Glutamatergic neuron (in vitro differentiated cells): ENCODE data around the gene PRMT1. TPM values are rescaled to one million over a fixed set of nuclear protein-coding genes. Genes with fewer than 3 reads are reported as not detected.

Experiments
- DNase-seq: peaks from one replicate; pipeline ENCODE4 v3.0.0; 2022
- H3K27ac Mint-ChIP-seq: one replicate; pipeline ENCODE4 v1.8.0; 2020; ENCODE audit warnings: mild to moderate bottlenecking, mixed read lengths, inconsistent platforms; ENCODE audit not compliant: unreplicated experiment
- H3K27me3 Mint-ChIP-seq: one replicate; pipeline ENCODE4 v1.8.0; 2020; ENCODE audit warnings: mild to moderate bottlenecking, moderate library complexity, mixed read lengths, inconsistent platforms; ENCODE audit not compliant: unreplicated experiment
- H3K36me3 Mint-ChIP-seq: one replicate; pipeline ENCODE4 v1.8.0; 2020; ENCODE audit warnings: mild to moderate bottlenecking, mixed read lengths, inconsistent platforms; ENCODE audit not compliant: unreplicated experiment
- H3K4me1 Mint-ChIP-seq: one replicate; pipeline ENCODE4 v1.8.0; 2020; ENCODE audit warnings: mild to moderate bottlenecking, low read depth, mixed read lengths, inconsistent platforms; ENCODE audit not compliant: unreplicated experiment
- H3K4me3 Mint-ChIP-seq: one replicate; pipeline ENCODE4 v1.8.0; 2020; ENCODE audit warnings: mild to moderate bottlenecking, mixed read lengths, inconsistent platforms; ENCODE audit not compliant: unreplicated experiment
- H3K9me3 Mint-ChIP-seq: one replicate; pipeline ENCODE4 v1.8.0; 2020; ENCODE audit warnings: mild to moderate bottlenecking, moderate library complexity, mixed read lengths, inconsistent platforms; ENCODE audit not compliant: unreplicated experiment
- total RNA-seq: library from RNA; stranded (reverse); fragmentation: NEBNext Ultra II Directional; extraction: Animal tissue kit (Norgen Biotek cat#: 25700); gene quantifications from one replicate; pipeline ENCODE4 v1.2.1, GENCODE V29; 2021; ENCODE audit not compliant: unreplicated experiment
- TF ChIP-seq, protein P1 (sequence below): fragments of 200-600 bp; sonication (generic); IDR thresholded peaks from one replicate; pipeline ENCODE4 v1.5.0; 2021; ENCODE audit not compliant: partially characterized antibody, unreplicated experiment

Gene PRMT1
- total RNA-seq, 1 donor from 2014 or later, result 177 TPM

GRCh38 chr19:49655570-49656455, 21.3 kb upstream of the PRMT1 start:
- no peaks in the 10 kb centered on the region for H3K36me3 Mint-ChIP-seq
- H3K27ac Mint-ChIP-seq, result peak overlapping the region; percentile 55
- no peak for DNase-seq
- peaks cover 5% of the 10 kb centered on the region for H3K27me3 Mint-ChIP-seq
- H3K4me3 Mint-ChIP-seq, result peak overlapping the region; percentile 59
- H3K4me1 Mint-ChIP-seq, result peaks cover 12% of the 10 kb centered on the region
- peaks cover 9% of the 10 kb centered on the region for H3K9me3 Mint-ChIP-seq
- TF ChIP-seq, protein P1, sequence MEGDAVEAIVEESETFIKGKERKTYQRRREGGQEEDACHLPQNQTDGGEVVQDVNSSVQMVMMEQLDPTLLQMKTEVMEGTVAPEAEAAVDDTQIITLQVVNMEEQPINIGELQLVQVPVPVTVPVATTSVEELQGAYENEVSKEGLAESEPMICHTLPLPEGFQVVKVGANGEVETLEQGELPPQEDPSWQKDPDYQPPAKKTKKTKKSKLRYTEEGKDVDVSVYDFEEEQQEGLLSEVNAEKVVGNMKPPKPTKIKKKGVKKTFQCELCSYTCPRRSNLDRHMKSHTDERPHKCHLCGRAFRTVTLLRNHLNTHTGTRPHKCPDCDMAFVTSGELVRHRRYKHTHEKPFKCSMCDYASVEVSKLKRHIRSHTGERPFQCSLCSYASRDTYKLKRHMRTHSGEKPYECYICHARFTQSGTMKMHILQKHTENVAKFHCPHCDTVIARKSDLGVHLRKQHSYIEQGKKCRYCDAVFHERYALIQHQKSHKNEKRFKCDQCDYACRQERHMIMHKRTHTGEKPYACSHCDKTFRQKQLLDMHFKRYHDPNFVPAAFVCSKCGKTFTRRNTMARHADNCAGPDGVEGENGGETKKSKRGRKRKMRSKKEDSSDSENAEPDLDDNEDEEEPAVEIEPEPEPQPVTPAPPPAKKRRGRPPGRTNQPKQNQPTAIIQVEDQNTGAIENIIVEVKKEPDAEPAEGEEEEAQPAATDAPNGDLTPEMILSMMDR, result no peak

DNA sequence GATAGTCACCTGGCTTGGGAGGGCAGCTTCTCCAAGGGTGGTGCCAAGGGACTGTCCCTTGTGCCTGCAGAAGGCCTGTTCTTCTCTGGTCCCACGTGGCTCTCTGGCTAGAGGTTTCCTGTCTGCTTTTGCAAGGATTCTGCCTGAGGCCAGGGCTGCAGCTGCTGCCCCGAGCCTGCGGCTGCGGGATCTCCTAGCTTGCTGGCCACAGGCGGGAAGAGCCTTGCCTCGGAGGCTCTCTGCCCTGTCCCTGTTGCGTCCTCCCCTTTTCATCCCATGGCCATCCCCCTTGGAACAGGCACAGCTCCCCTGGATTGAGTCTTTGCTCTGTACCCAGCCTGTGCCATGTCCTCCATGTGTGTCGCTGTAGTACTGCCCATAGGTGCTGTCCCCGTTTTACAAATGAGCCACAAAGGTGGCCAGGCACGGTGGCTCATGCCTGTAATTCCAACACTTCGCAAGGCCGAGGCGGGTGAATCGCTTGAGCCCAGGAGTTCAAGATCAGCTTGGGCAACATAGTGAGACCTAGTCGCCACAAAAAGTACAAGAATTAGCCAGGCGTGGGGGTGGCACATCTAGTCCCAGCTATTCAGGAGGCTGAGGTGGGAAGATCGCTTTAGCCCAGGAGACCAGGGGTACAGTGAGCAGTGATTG, 20.5 kb upstream of the PRMT1 start:
- no peak for DNase-seq
- TF ChIP-seq, protein P1, result no peak
- H3K4me3 Mint-ChIP-seq, result no peak overlapping the region
- H3K36me3 Mint-ChIP-seq, result no peaks in the 10 kb centered on the region
- peaks cover 8% of the 10 kb centered on the region for H3K9me3 Mint-ChIP-seq
- H3K27me3 Mint-ChIP-seq, result peaks cover 5% of the 10 kb centered on the region
- H3K4me1 Mint-ChIP-seq, result peaks cover 12% of the 10 kb centered on the region
- H3K27ac Mint-ChIP-seq, result peak overlapping the region; percentile 55

DNA sequence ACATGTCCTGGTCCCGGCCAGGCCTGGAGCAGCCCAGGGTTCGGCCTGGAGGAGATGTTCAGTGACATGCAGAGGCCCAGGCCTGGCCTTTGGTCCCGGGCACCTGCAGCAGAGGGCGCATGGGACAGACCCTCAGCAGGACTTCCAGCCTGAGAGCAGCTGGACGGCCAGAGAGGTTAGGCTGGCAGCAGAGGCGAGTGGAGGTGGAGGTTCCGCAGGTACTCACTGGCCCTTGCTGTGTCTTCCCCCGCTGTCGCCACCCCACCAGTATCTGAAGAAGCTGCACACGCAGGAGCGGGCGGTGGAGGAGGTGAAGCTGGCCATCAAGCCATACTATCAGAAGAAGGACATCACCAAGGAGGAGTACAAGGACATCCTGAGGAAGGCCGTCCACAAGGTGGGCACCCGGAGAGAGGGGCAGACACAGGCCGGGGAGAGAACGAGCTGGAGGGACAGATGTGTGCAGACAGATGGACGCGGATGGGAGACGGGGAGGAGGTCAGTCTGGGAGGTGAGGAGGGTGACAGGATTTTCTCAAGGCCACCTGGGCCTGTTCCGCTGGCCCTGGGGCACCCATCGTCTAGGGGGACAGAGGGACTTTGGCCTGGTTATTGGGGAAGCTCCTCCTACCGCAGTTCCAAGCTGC, 19.5 kb upstream of the PRMT1 start:
- Mint-ChIP-seq H3K27ac (peak overlapping the region; percentile 88), H3K4me3 (peak overlapping the region; percentile 46), H3K9me3 (peaks cover 8% of the 10 kb centered on the region), H3K4me1 (peaks cover 12% of the 10 kb centered on the region), H3K27me3 (peaks cover 5% of the 10 kb centered on the region), H3K36me3 (no peaks in the 10 kb centered on the region)
- DNase-seq, result no peak
- TF ChIP-seq, protein P1, result no peak

- TF ChIP-seq, protein P1, result no peak
- Mint-ChIP-seq H3K27me3 (peaks cover 5% of the 10 kb centered on the region), H3K27ac (no peak overlapping the region), H3K36me3 (no peaks in the 10 kb centered on the region), H3K9me3 (peaks cover 6% of the 10 kb centered on the region), H3K4me1 (peaks cover 12% of the 10 kb centered on the region), H3K4me3 (no peak overlapping the region)
- DNase-seq, result no peak
These were observed 18.9 kb upstream of the PRMT1 start for GRCh38 chr19:49658139-49658517.
